Measurements from ENCODE around the gene LRRC75A.

GRCh38 chr17:16489431-16489830 lies 2.6 kb downstream of the LRRC75A start:
- TF ChIP-seq CTCF (IDR thresholded peaks at IDR 0.05) = no peak
- TF ChIP-seq POLR2A (IDR thresholded peaks at IDR 0.05) = no peak

All from uterus (tissue), 2 donors.